Testis (tissue), 2 donors: Measurements from ENCODE around the gene CBFA2T3.

Source experiments
- CTCF ChIP-seq, 3 experiments: fragments of 450-650 bp in 2 of 3; fragments of 200-600 bp in 1 of 3; sonication (generic) in 1 of 3; IDR thresholded peaks; one replicate each; pipeline ENCODE4 v1.5.1; 2016 to 2019; ENCODE audit warnings: antibody characterized with exemption in 3 of 3, mild to moderate bottlenecking in 2 of 3, moderate library complexity in 1 of 3
- POLR2A ChIP-seq: fragments of 450-650 bp; IDR thresholded peaks from one replicate; pipeline ENCODE4 v1.6.1; 2017; ENCODE audit warnings: antibody characterized with exemption, mild to moderate bottlenecking, moderate library complexity

- no peak for TF ChIP-seq CTCF (IDR thresholded peaks at IDR 0.05)
- no peak for TF ChIP-seq POLR2A
Measured at GRCh38 chr16:88983771-88984687, 7.0 kb upstream of the CBFA2T3 start.
